Erythroblast (primary cell): ENCODE measurements around the gene PLCZ1.

ENCODE experiments used
- GATA1 ChIP-seq: IDR thresholded peaks from 2 replicates; pipeline ENCODE4 v1.6.1; 2011; ENCODE audit warnings: low read depth, mild to moderate bottlenecking, control low read depth, low read length, moderate library complexity
- POLR2A ChIP-seq: IDR thresholded peaks from 2 replicates; pipeline ENCODE4 v1.6.1; 2011; ENCODE audit warnings: mild to moderate bottlenecking, low read length

DNA sequence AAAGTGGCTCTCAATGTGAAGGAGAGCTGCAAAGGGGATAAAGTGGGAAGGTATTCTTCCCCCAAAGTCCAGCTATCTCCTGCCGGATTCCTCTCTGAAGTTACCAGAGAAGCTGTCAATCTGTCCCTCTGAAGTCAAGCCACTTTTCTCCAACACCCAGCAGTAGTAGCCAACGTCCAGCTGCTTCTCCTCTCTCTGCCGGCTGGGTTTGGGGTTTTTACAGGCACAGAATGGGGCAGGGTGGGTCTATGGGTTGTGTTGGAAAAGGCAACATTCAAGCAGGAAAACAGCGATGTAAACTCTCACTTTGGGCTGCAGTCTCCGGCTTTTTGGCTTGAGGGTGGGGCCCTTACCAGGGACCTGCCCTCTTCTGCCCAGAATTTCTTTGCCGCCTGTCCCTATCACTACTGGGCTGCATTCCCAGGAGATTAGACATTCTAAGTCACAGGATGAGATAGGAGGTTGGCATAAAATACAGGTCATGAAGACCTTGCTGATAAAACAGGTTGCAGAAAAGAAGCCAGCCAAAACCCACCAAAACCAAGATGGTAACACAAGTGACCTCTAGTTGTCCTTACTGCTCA, 16.4 kb upstream of the PLCZ1 start:
- TF ChIP-seq POLR2A = no peak
- TF ChIP-seq GATA1 = no peak
